NCI-H510A treated with DMSO at 0.1 percent for 48 hours (cell line): ENCODE measurements around the gene PDLIM5.
"Not testable (repeated sequence)": the region's sequence is repeated elsewhere in the genome, so short reads cannot be mapped to it uniquely, and the experiment has no call there.

Experiments used
- DNase-seq: peaks from one replicate; lab custom pipeline; 2025; lab: John Stamatoyannopoulos, UW

Gene PDLIM5

GRCh38 chr4:94653095-94653649 lies 201.4 kb downstream of the PDLIM5 start:
- DNase-seq: no peak

GRCh38 chr4:94653984-94654609 lies 202.4 kb downstream of the PDLIM5 start:
- DNase-seq: no peak

- no peak for DNase-seq
Observed at GRCh38 chr4:94654714-94655113, 203.0 kb downstream of the PDLIM5 start.

- no peak for DNase-seq
Observed at GRCh38 chr4:94660614-94661013, 208.9 kb downstream of the PDLIM5 start.

- DNase-seq: not testable (repeated sequence)
Observed at GRCh38 chr4:94665021-94665420, 213.3 kb downstream of the PDLIM5 start.

- no peak for DNase-seq
Observed at GRCh38 chr4:94665500-94666404, 214.0 kb downstream of the PDLIM5 start.

- DNase-seq: no peak
Observed at GRCh38 chr4:94668724-94669123, 217.0 kb downstream of the PDLIM5 start.

- DNase-seq: no peak
Observed at GRCh38 chr4:94669672-94670664, 218.2 kb downstream of the PDLIM5 start.

GRCh38 chr4:94671113-94671512 lies 219.4 kb downstream of the PDLIM5 start:
- no peak for DNase-seq

GRCh38 chr4:94673961-94674360 lies 222.2 kb downstream of the PDLIM5 start:
- DNase-seq: no peak

GRCh38 chr4:94676970-94677369 lies 225.2 kb downstream of the PDLIM5 start:
- no peak for DNase-seq

GRCh38 chr4:94678896-94679295 lies 227.2 kb downstream of the PDLIM5 start:
- no peak for DNase-seq

GRCh38 chr4:94680176-94680862 lies 228.6 kb downstream of the PDLIM5 start:
- no peak for DNase-seq

GRCh38 chr4:94686086-94686485 lies 234.3 kb downstream of the PDLIM5 start:
- no peak for DNase-seq

GRCh38 chr4:94689155-94689860 lies 237.6 kb downstream of the PDLIM5 start:
- DNase-seq: no peak

GRCh38 chr4:94690851-94691254 lies 239.1 kb downstream of the PDLIM5 start:
- DNase-seq: no peak

- no peak for DNase-seq
Observed at GRCh38 chr4:94691552-94691951, 239.8 kb downstream of the PDLIM5 start.

- DNase-seq: no peak
Observed at GRCh38 chr4:94695384-94695783, 243.6 kb downstream of the PDLIM5 start.

- no peak for DNase-seq
Observed at GRCh38 chr4:94698187-94698586, 246.4 kb downstream of the PDLIM5 start.

GRCh38 chr4:94700298-94700697 lies 248.6 kb downstream of the PDLIM5 start:
- no peak for DNase-seq
